Common myeloid progenitor, CD34-positive (primary cell): ENCODE measurements around the gene RBBP5.

ENCODE experiments used
- CTCF ChIA-PET: fragments of 350-600 bp; sonication (Branson Sonifier 250); formaldehyde crosslinking; loops from one replicate; lab custom pipeline; 2021; ENCODE audit warnings: antibody characterized with exemption; lab: Charles Lee
- POLR2A ChIA-PET: fragments of 350-600 bp; sonication (Branson Sonifier 250); formaldehyde crosslinking; loops from one replicate; lab custom pipeline; 2021; ENCODE audit warnings: antibody characterized with exemption; lab: Charles Lee
- DNase-seq, 3 donors: peaks; one replicate each; pipeline versions ENCODE4 v3.0.0 to v3.0.0-alpha.2; 2013
- H3K27ac ChIP-seq, 2 experiments: 1 replicate in 1 of 2; 2 replicates in 1 of 2; pipeline ENCODE4 v1.7.0; 2013; ENCODE audit warnings: inconsistent platforms in 2 of 2, low read length in 2 of 2, mild to moderate bottlenecking in 2 of 2, low read depth in 1 of 2, moderate library complexity in 1 of 2; ENCODE audit not compliant: severe bottlenecking in 2 of 2, insufficient read depth in 1 of 2, poor library complexity in 1 of 2
- H3K27me3 ChIP-seq, 5 experiments: replicated peaks in 2 of 5; 1 replicate in 3 of 5; 2 replicates in 2 of 5; pipeline versions ENCODE4 v1.6.1 to v1.7.0; 2013; ENCODE audit warnings: low read length in 4 of 5, mild to moderate bottlenecking in 2 of 5, moderate library complexity in 2 of 5, inconsistent platforms in 1 of 5; ENCODE audit not compliant: insufficient read depth in 5 of 5, control insufficient read depth in 4 of 5
- H3K36me3 ChIP-seq, 4 experiments: 1 replicate in 2 of 4; 2 replicates in 2 of 4; pipeline versions ENCODE4 v1.6.1 to v1.7.0; 2013; ENCODE audit warnings: low read length in 3 of 4, control low read depth in 1 of 4, mild to moderate bottlenecking in 1 of 4; ENCODE audit not compliant: control insufficient read depth in 4 of 4, insufficient read depth in 4 of 4
- H3K4me1 ChIP-seq, 4 experiments: 1 replicate in 3 of 4; 2 replicates in 1 of 4; pipeline versions ENCODE4 v1.6.1 to v1.7.1; 2013; ENCODE audit warnings: low read length in 3 of 4, mild to moderate bottlenecking in 3 of 4, control low read depth in 1 of 4, inconsistent platforms in 1 of 4, moderate library complexity in 1 of 4; ENCODE audit not compliant: control insufficient read depth in 4 of 4, insufficient read depth in 4 of 4; ENCODE audit errors: control extremely low read depth in 1 of 4
- H3K4me3 ChIP-seq, 7 experiments: 1 replicate in 4 of 7; 2 replicates in 3 of 7; pipeline versions ENCODE4 v1.5.1 to v1.7.0; 2013; ENCODE audit warnings: mild to moderate bottlenecking in 7 of 7, low read length in 6 of 7, moderate library complexity in 6 of 7, inconsistent platforms in 2 of 7, low read depth in 2 of 7, control low read depth in 1 of 7; ENCODE audit not compliant: insufficient read depth in 4 of 7, control insufficient read depth in 1 of 7; ENCODE audit errors: extremely low read depth in 1 of 7
- H3K9me3 ChIP-seq, 5 experiments: 1 replicate in 4 of 5; 2 replicates in 1 of 5; pipeline versions ENCODE4 v1.6.1 to v1.7.1; 2013; ENCODE audit warnings: low read length in 4 of 5, mild to moderate bottlenecking in 2 of 5, inconsistent platforms in 1 of 5, low read depth in 1 of 5, moderate library complexity in 1 of 5; ENCODE audit not compliant: control insufficient read depth in 4 of 5, insufficient read depth in 2 of 5; ENCODE audit errors: control extremely low read depth in 1 of 5
- WGBS: methylation state at CpG from one replicate; pipeline ENCODE4 v1.1.5; 2013; ENCODE audit not compliant: insufficient coverage; 5-methylcytosine and 5-hydroxymethylcytosine counted together

Gene RBBP5

GRCh38 chr1:205072881-205073280 is 48.9 kb downstream of the RBBP5 start:
- POLR2A ChIA-PET, result no interaction called here
- 89% methylated on average over 7 of the region's 8 CpGs for WGBS
- DNase-seq, result no peak
- Histone ChIP-seq H3K27ac (no peak overlapping the region), H3K36me3 (no peaks in the 10 kb centered on the region), H3K9me3 (no peaks in the 10 kb centered on the region), H3K4me1 (no peaks in the 10 kb centered on the region), H3K4me3 (no peak overlapping the region), H3K27me3 (no peaks in the 10 kb centered on the region)
- CTCF ChIA-PET, result interaction anchor here (1.2 to 3.1 kb wide), 4 partner anchors 11 to 101 kb away, joined by 4 to 13 read pairs (median 8); no protein-coding TSS in a partner anchor

- no peak for DNase-seq
- no peaks in the 10 kb centered on the region for H3K27me3 ChIP-seq
- CTCF ChIA-PET, result interaction anchor here (1.2 to 3.1 kb wide), 4 partner anchors 10 to 100 kb away, joined by 4 to 13 read pairs (median 8); no protein-coding TSS in a partner anchor
- no peaks in the 10 kb centered on the region for H3K9me3 ChIP-seq
- H3K27ac ChIP-seq, result no peak overlapping the region
- POLR2A ChIA-PET, result interaction anchor here (0.7 kb wide), 1 partner anchor 9 kb away, joined by 3 read pairs; no protein-coding TSS in a partner anchor
- no peaks in the 10 kb centered on the region for H3K36me3 ChIP-seq
- WGBS, result 95% methylated on average over 8 of the region's 9 CpGs
- H3K4me3 ChIP-seq, result no peak overlapping the region
- H3K4me1 ChIP-seq, result no peaks in the 10 kb centered on the region
Observed at GRCh38 chr1:205072286-205072685, 49.5 kb downstream of the RBBP5 start.

- no peak for DNase-seq
- no peaks in the 10 kb centered on the region for H3K27me3 ChIP-seq
- no peaks in the 10 kb centered on the region for H3K4me1 ChIP-seq
- no peak overlapping the region for H3K4me3 ChIP-seq
- H3K36me3 ChIP-seq, result no peaks in the 10 kb centered on the region
- ChIA-PET CTCF (interaction anchor here (1.2 to 3.1 kb wide), 4 partner anchors 9 to 99 kb away, joined by 4 to 13 read pairs (median 8); no protein-coding TSS in a partner anchor), POLR2A (interaction anchor here (0.7 kb wide), 1 partner anchor 9 kb away, joined by 3 read pairs; no protein-coding TSS in a partner anchor)
- no peaks in the 10 kb centered on the region for H3K9me3 ChIP-seq
- 92% methylated on average over 5 of the region's 12 CpGs for WGBS
- no peak overlapping the region for H3K27ac ChIP-seq
Observed at GRCh38 chr1:205071801-205072200, 50.0 kb downstream of the RBBP5 start.

GRCh38 chr1:205071028-205071409 is 50.8 kb downstream of the RBBP5 start:
- no peaks in the 10 kb centered on the region for H3K9me3 ChIP-seq
- H3K27ac ChIP-seq, result no peak overlapping the region
- 100% methylated on average over 2 of the region's 2 CpGs for WGBS
- ChIA-PET CTCF (interaction anchor here (2.8 to 3.1 kb wide), 2 partner anchors 9 to 82 kb away, joined by 11 to 13 read pairs; no protein-coding TSS in a partner anchor), POLR2A (no interaction called here)
- no peaks in the 10 kb centered on the region for H3K27me3 ChIP-seq
- H3K4me3 ChIP-seq, result no peak overlapping the region
- H3K4me1 ChIP-seq, result no peaks in the 10 kb centered on the region
- no peaks in the 10 kb centered on the region for H3K36me3 ChIP-seq
- DNase-seq, result no peak

- ChIA-PET POLR2A (no interaction called here), CTCF (interaction anchor here (0.8 to 1.3 kb wide), 5 partner anchors 8 to 16 kb away, joined by 3 to 4 read pairs (median 4); no protein-coding TSS in a partner anchor)
- 93% methylated on average over 32 of the region's 42 CpGs for WGBS
- H3K4me3 ChIP-seq, result no peak overlapping the region
- no peaks in the 10 kb centered on the region for H3K9me3 ChIP-seq
- H3K4me1 ChIP-seq, result no peaks in the 10 kb centered on the region
- no peaks in the 10 kb centered on the region for H3K27me3 ChIP-seq
- H3K27ac ChIP-seq, result no peak overlapping the region
- no peaks in the 10 kb centered on the region for H3K36me3 ChIP-seq
- DNase-seq, result no peak
Observed at GRCh38 chr1:205069371-205070125, 52.2 kb downstream of the RBBP5 start.

GRCh38 chr1:205068457-205069040 is 53.2 kb downstream of the RBBP5 start:
- WGBS, result 83% methylated on average over 1 of the region's 2 CpGs
- Histone ChIP-seq H3K4me3 (no peak overlapping the region), H3K27me3 (no peaks in the 10 kb centered on the region), H3K9me3 (no peaks in the 10 kb centered on the region), H3K4me1 (no peaks in the 10 kb centered on the region), H3K27ac (no peak overlapping the region), H3K36me3 (no peaks in the 10 kb centered on the region)
- DNase-seq, result no peak
- POLR2A ChIA-PET, result no interaction called here
- CTCF ChIA-PET, result interaction anchor here (0.9 to 1.3 kb wide), 5 partner anchors 9 to 83 kb away, joined by 3 to 4 read pairs (median 3); no protein-coding TSS in a partner anchor

- H3K4me3 ChIP-seq, result no peak overlapping the region
- no peak overlapping the region for H3K27ac ChIP-seq
- no peaks in the 10 kb centered on the region for H3K27me3 ChIP-seq
- DNase-seq, result no peak
- no peaks in the 10 kb centered on the region for H3K4me1 ChIP-seq
- CTCF ChIA-PET, result interaction anchor here (0.9 to 1.9 kb wide), 3 partner anchors 13 to 83 kb away, joined by 3 to 4 read pairs (median 4); no protein-coding TSS in a partner anchor
- POLR2A ChIA-PET, result no interaction called here
- H3K9me3 ChIP-seq, result no peaks in the 10 kb centered on the region
- no peaks in the 10 kb centered on the region for H3K36me3 ChIP-seq
- 94% methylated on average over 3 of the region's 4 CpGs for WGBS
Observed at GRCh38 chr1:205068001-205068400, 53.8 kb downstream of the RBBP5 start.
